Fibroblast of villous mesenchyme (primary cell): ENCODE measurements around the gene CACNA1C. TPM values are rescaled to one million over a fixed set of nuclear protein-coding genes. Genes with fewer than 3 reads are reported as not detected.

ENCODE experiments used
- DNase-seq: peaks from one replicate; pipeline ENCODE4 v3.0.0-alpha.2; 2010; ENCODE audit warnings: low read depth
- H3K4me3 ChIP-seq: 2 replicates; pipeline ENCODE4 v1.5.1; 2011; ENCODE audit warnings: low read depth, mild to moderate bottlenecking, low read length
- CTCF ChIP-seq: IDR thresholded peaks from 2 replicates; pipeline ENCODE4 v1.5.1; 2012; ENCODE audit warnings: low read depth, mild to moderate bottlenecking, low read length; ENCODE audit not compliant: insufficient read depth
- total RNA-seq: library from RNA; depleted of rRNA; stranded (reverse); fragments of >200 nt; gene quantifications from 2 replicates; pipeline ENCODE4 v1.2.3, GENCODE V29; 2012

Gene CACNA1C
- total RNA-seq, 1 donor: 11.7 TPM

- TF ChIP-seq CTCF: no peak
- no peak for DNase-seq
- H3K4me3 ChIP-seq: no peak overlapping the region
These were observed 303.9 kb downstream of the CACNA1C start for GRCh38 chr12:2356601-2357125.

GRCh38 chr12:2358986-2359658 lies 306.3 kb downstream of the CACNA1C start:
- peak; percentile 39 for DNase-seq
- peak; percentile 17 for TF ChIP-seq CTCF

GRCh38 chr12:2359725-2360629 lies 307.2 kb downstream of the CACNA1C start:
- no peak for DNase-seq
- H3K4me3 ChIP-seq: no peak overlapping the region
- no peak for TF ChIP-seq CTCF

More at GRCh38 chr12:2358986-2359658, 306.3 kb downstream of the CACNA1C start:
- no peak overlapping the region for H3K4me3 ChIP-seq

- no peak overlapping the region for H3K4me3 ChIP-seq
- peak; percentile 37 for TF ChIP-seq CTCF
- DNase-seq: no peak
These were observed 307.9 kb downstream of the CACNA1C start for GRCh38 chr12:2360630-2361170.

GRCh38 chr12:2363836-2364609 lies 311.2 kb downstream of the CACNA1C start:
- DNase-seq: no peak
- H3K4me3 ChIP-seq: no peak overlapping the region
- no peak for TF ChIP-seq CTCF

GRCh38 chr12:2364631-2365051 lies 311.9 kb downstream of the CACNA1C start:
- no peak for TF ChIP-seq CTCF
- DNase-seq: no peak
- H3K4me3 ChIP-seq: no peak overlapping the region
